Sciatic nerve (tissue), 2 donors: Measurements from ENCODE around the gene AIG1. TPM values are rescaled to one million over a fixed set of nuclear protein-coding genes. Genes with fewer than 3 reads are reported as not detected.
"Not testable (repeated sequence)": the region's sequence is repeated elsewhere in the genome, so short reads cannot be mapped to it uniquely, and the experiment has no call there.

Source experiments
- ATAC-seq: fragments of 200-7000 bp; cut with Tn5 transposase; one replicate; pipeline ENCODE4 v1.9.1; 2020; ENCODE audit warnings: mild to moderate bottlenecking, moderate library complexity
- DNase-seq: peaks from one replicate; pipeline ENCODE4 v3.0.0-alpha.2; 2020; ENCODE audit warnings: low spot score
- intact Hi-C: fragments of 100-400 bp; cut with DNase I; formaldehyde crosslinking; loops from one replicate; pipeline ENCODE4 v1.14.2; 2022
- total RNA-seq: library from RNA; stranded (reverse); fragmentation: NEBNext Ultra II Directional; extraction: Animal tissue kit (Norgen Biotek cat#: 25700); gene quantifications from one replicate; pipeline ENCODE4 v1.2.1, GENCODE V29; 2021
- donor health status: DM: no; HTN: no; CAD: no.
- donor health status: DM: no; HTN: no; CAD: no.

AIG1 gene
- total RNA-seq, 1 donor from 2014 or later: 22.6 TPM

DNA sequence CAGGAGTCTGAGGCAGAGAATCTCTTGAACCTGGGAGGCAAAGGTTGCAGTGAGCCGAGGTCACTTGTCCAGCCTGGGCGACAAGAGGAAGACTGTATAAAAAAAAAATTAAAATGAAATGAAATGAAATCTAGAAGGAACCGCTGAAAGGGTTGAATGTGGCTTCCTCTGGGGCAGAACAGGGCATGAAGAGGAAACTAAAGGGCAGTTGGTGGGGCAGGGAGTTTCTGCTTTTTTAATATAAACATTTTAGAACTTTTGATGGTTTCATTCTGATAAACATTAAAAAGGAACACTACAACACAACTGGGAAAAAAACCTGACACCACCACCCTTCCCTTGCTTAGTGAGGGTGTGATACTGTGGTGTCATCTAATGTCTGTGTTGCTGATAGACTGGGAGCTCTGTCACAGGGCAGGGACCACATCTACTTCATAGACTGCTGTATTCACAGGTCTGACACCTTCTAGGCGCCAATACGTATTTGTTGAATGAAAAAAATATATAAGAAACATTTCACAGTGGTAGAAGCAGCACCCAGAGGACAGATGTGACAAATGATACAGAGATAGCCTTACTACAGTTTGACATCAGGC, 260.9 kb downstream of the AIG1 start:
- intact Hi-C loops: no loop called here
- no peak for DNase-seq
- no peak for ATAC-seq

DNA sequence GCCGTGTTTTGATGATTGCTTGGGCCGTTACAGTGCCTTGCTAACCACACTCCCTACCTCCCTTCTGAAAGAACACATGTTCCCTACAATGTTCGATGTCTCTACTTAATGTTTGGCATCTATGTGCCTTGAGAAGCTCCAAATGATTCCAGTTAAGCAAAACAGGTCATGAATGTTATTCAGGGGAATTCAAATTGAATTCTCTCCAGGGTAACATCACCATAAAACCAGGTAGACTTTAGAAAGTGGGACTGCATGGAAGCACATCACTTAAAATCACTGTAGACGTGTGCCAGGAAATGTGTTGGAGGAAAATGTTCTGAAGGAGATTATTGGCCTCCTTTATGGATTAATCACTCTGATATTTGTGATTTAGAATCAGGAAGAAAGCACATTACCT, 261.7 kb downstream of the AIG1 start:
- intact Hi-C loops: no loop called here
- ATAC-seq (no peak), DNase-seq (no peak)

DNA sequence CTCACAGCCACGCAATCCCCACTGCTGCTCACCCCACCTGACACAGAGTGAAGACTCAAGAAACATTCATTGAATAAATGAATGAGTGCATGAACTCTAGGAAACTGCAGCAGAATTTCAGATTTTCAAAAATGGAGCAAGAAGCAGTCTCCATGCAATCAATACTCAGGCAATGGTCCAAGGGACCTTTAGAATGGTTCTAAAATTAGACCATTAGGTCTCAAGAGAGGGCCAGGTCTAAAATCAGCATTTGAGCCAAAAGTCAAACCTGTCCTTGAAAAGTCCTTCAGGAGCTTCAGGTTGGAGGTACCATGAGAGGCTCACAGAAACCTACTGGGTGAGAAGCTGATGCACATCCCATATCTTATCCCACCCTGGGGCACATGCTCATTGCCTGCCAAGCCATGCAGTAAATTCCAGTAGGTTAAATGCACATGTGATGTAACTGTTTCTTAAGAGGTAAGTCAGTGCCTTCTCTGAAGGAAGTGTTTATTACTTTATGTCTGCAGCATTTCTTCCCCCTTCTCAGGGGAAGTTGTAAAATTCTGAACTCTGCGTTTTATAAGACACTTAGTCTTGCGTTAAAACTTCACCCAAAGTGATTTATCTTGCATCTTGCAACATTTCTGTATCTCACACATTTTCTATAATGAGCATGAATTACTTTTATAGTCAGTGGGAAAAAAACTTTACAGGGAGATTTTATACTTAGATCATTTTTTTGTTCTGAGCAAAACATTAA, 263.2 kb downstream of the AIG1 start:
- intact Hi-C loops: no loop called here
- no peak for DNase-seq
- ATAC-seq: no peak

DNA sequence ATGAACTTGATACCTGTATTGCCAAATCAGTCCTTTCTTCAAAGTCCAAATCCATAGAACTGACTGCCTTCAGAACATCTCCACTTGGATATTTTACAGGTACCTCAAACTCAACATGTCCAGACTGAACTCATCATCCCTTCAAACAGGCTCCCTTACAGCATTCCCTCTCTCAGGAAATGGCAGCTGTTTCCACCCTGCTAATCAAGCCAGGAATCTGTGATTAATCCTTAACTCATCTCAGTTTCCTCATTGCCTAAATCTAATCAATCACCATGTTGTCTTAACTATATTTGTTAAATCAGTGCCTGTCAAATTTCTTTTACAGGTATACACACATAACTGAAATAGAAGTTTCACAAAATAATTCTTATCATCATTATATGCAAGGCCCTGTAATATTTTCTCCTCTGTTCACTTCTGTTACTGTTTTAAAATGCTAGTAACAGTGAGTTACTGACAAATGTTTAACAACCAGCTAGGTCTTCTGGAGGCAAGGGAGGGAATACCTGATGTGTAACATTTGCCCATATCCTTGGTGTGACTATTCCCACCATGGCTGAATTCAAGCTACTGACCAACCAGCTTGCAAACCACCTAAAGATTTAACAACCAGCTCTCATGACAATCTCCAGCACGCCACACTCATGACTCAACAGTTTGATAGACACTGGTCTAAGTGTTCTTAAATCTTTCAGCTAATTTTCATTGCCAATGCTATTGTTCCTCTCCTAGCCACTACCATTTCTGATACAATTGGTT, 264.9 kb downstream of the AIG1 start:
- intact Hi-C loops: no loop called here
- ATAC-seq (no peak), DNase-seq (no peak)

GRCh38 chr6:143328876-143329275, 268.2 kb downstream of the AIG1 start:
- intact Hi-C loops: no loop called here
- ATAC-seq (no peak), DNase-seq (no peak)

DNA sequence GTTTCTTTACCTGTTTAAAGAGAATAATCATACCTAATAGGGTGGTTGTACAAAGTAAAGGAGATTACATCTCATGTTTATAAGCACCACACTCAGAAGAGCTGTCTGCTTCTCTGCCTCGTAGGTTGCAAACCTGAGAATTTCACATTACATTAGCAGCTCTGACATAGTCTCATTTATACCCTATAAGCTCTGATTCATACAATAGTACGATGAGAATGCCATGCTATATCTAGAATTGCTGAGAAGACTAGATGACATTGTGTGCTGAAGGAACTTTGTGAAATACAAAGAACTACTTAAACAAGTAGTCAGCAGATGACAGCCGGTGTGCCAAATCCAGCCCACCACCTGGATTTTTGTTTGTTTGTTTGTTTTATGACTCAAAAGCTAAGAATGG, 268.6 kb downstream of the AIG1 start:
- DNase-seq (no peak), ATAC-seq (no peak)
- intact Hi-C loops: no loop called here

DNA sequence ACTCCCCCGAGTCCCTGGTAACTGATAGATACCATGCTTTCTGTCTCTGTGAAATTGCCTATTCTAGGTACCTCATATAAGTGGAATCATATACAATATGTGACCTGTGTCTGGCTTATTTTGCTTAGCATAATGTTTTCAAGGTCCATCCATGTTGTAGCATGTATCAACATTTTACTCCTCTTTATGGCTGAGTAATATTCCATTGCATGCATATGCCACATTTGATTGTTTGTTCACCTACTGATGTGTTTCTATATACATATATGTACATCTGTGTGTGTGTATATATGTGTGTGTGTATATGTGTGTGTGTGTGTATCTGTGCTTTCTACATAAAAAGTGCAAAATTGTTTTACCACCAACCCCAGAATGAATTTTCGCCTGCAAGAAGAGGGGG, 270.7 kb downstream of the AIG1 start:
- intact Hi-C loops: no loop called here
- ATAC-seq (no peak), DNase-seq (no peak)

GRCh38 chr6:143332153-143332845, 271.6 kb downstream of the AIG1 start:
- intact Hi-C loops: no loop called here
- ATAC-seq (no peak), DNase-seq (no peak)

DNA sequence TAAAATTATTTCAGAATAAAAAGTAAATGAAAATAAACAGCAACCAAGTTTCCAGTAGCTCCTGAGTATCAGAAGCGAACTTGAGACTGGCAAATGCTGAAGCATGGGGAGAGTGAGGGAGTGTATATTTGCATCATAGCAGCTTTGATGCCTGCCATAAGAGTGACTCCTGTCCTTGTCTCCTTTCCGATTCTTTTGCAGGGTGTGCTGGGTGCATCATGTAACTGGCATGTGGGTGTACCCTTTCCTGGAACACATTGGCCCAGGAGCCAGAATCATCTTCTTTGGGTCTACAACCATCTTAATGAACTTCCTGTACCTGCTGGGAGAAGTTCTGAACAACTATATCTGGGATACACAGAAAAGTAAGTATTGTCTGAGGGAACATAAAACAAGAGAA, 272.4 kb downstream of the AIG1 start:
- DNase-seq (no peak), ATAC-seq (no peak)
- intact Hi-C loops: no loop called here

- intact Hi-C loops: no loop called here
- DNase-seq (no peak), ATAC-seq (no peak)
These were observed 273.2 kb downstream of the AIG1 start for GRCh38 chr6:143333749-143334520.

- ATAC-seq: no peak
- DNase-seq: no peak
- intact Hi-C loops: no loop called here
These were observed 275.2 kb downstream of the AIG1 start for GRCh38 chr6:143335865-143336264.

DNA sequence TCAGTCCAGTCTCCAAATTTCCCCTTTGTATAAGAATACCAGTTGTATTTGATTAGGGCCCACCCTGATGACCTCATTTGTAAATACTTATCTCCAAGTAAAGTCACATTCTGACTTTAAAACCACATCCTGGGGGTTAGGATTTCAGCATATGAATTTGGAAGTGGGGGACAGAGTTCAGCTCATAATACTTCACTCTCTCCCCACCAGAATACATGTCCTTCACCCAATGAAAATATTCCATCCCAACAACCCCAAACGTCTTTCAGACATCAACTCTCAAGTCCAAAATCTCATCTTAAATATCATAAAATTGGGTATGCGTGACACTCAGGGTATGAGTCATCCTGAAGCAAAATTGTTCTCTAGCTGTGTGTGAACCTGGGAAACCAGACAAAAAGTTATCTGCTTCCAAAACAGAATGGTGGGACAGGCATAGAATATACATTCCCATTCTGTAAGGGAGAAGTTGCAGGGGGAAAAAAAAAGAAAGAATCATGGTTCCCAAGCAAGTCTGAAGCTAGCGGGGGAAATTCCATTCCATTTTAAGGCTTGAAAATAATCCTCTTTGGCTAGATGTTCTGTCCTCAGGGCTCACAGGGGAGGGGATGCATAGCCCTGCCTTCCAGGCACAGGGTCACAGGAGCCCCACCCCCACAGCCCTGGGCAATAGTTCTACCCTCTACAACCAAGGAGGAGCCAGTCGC, 275.9 kb downstream of the AIG1 start:
- intact Hi-C loops: no loop called here
- DNase-seq: no peak

DNA sequence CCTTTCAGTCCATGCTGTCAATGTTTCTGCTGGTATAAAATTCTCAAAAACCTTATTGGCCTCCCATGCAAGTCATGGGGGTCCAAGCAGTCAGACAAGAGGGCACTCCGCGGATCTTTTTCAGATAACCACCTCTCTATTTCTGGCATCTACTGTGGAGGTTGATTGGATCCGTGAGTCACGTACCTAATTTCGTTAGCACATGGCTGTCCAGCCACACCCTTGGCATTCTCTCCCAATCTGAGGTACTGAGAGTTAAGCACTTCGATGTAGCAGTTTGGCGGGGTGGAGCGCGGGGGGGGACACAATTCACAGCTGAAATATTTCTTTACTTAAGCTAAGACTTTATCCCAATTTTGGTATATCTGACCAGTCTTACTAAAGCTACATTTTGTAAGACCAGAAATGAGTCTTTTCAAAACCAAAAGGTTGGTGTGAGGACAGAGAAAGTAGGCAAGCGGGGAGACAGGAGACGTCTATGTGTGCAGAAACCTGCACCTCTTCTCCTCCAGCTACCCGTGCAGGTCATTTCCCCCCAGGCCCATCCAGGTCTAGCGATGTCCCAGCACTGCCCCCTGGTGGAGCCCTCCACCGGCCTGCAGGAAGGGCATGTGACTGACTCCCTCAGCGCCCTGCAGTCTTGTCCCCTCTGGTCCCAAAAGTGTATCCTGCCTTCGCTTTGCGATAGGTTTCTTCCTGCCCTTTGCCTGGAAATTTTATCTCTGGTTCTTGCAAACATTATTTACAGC, 276.7 kb downstream of the AIG1 start:
- ATAC-seq (peak; percentile 69), DNase-seq (no peak)
- intact Hi-C loops: no loop called here

More for the DNA sequence above, 275.9 kb downstream of the AIG1 start:
- ATAC-seq: no peak

GRCh38 chr6:143339223-143339622, 278.5 kb downstream of the AIG1 start:
- intact Hi-C loops: no loop called here
- ATAC-seq: peak; percentile 57
- no peak for DNase-seq

GRCh38 chr6:143345477-143345876, 284.8 kb downstream of the AIG1 start:
- ATAC-seq, DNase-seq, intact Hi-C loops: not testable (repeated sequence)

- no peak for DNase-seq
- ATAC-seq: no peak
- intact Hi-C loops: no loop called here
These were observed 285.3 kb downstream of the AIG1 start for GRCh38 chr6:143346004-143346403.

DNA sequence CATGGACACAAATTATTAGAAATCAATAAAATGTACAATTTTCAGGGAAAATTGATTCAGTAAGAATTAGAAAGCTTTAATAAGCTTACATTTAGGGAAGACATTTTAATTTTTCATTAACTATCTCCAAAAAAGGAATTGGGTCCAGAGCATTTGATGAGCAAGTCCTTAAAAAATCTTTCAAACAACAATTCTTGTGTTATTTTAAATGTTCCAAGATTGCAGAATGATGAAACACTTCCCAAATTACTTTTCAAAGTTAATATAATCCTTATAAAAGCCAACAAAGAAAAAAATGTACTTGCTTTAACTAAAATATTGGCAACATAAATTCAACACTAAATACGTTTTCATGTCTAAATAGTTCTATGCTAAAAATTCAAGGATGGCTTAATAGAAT, 287.8 kb downstream of the AIG1 start:
- DNase-seq: no peak
- intact Hi-C loops: no loop called here
- ATAC-seq: no peak

GRCh38 chr6:143349530-143349929, 288.8 kb downstream of the AIG1 start:
- intact Hi-C loops: no loop called here

More at GRCh38 chr6:143349530-143349929, 288.8 kb downstream of the AIG1 start:
- ATAC-seq (no peak), DNase-seq (no peak)
